OCI-LY1 (cell line): ENCODE measurements around the gene NDUFAF5.

ENCODE experiments used
- H2AFZ ChIP-seq: fragments of 200-600 bp; sonication (generic), shearing (Covaris generic); 2 replicates; pipeline ENCODE4 v1.6.0; 2014; ENCODE audit warnings: antibody characterized with exemption, mild to moderate bottlenecking, low read length
- H3F3A ChIP-seq: fragments of 200-600 bp; sonication (generic), shearing (Covaris generic); 2 replicates; pipeline ENCODE4 v1.6.0; 2014; ENCODE audit warnings: mild to moderate bottlenecking, antibody characterized with exemption, low read length, moderate library complexity; ENCODE audit not compliant: insufficient read depth
- H3K27ac ChIP-seq: fragments of 200-600 bp; sonication (generic); 2 replicates; pipeline ENCODE4 v1.5.1; 2014; ENCODE audit warnings: low read length, mixed run types, mild to moderate bottlenecking, low read depth; ENCODE audit not compliant: poor library complexity, severe bottlenecking
- H3K27me3 ChIP-seq: fragments of 200-600 bp; sonication (generic); 2 replicates; pipeline ENCODE4 v1.6.0; 2014; ENCODE audit warnings: antibody characterized with exemption, mild to moderate bottlenecking, low read length, moderate library complexity; ENCODE audit not compliant: insufficient read depth
- H3K36me3 ChIP-seq: fragments of 200-600 bp; sonication (generic); 2 replicates; pipeline ENCODE4 v1.6.1; 2014; ENCODE audit warnings: mild to moderate bottlenecking, antibody characterized with exemption, low read length, moderate library complexity, mixed read lengths; ENCODE audit not compliant: insufficient read depth
- H3K4me1 ChIP-seq: fragments of 200-600 bp; sonication (generic); 2 replicates; pipeline ENCODE4 v1.5.1; 2014; ENCODE audit warnings: mild to moderate bottlenecking, low read length, moderate library complexity; ENCODE audit not compliant: insufficient read depth, severe bottlenecking
- H3K4me2 ChIP-seq: fragments of 200-600 bp; sonication (generic), shearing (Covaris generic); 2 replicates; pipeline ENCODE4 v1.6.1; 2014; ENCODE audit warnings: low read length
- H3K4me3 ChIP-seq: fragments of 200-600 bp; sonication (generic); 2 replicates; pipeline ENCODE4 v1.5.1; 2014; ENCODE audit warnings: low read length, low read depth, mild to moderate bottlenecking, mixed read lengths; ENCODE audit not compliant: poor library complexity, severe bottlenecking
- H3K79me2 ChIP-seq: fragments of 200-600 bp; shearing (Covaris generic); 2 replicates; pipeline ENCODE4 v1.6.1; 2016; ENCODE audit warnings: mixed run types, low read length, mixed read lengths; ENCODE audit not compliant: insufficient read depth
- H3K9ac ChIP-seq: fragments of 200-600 bp; sonication (generic), shearing (Covaris generic); 2 replicates; pipeline ENCODE4 v1.6.1; 2014; ENCODE audit warnings: mild to moderate bottlenecking, low read length, mixed read lengths
- H3K9me2 ChIP-seq: fragments of 200-600 bp; sonication (generic), shearing (Covaris generic); 2 replicates; pipeline ENCODE4 v1.6.1; 2014; ENCODE audit warnings: low read depth, mild to moderate bottlenecking, low read length, mixed read lengths
- H3K9me3 ChIP-seq: fragments of 200-600 bp; shearing (Covaris generic); 2 replicates; pipeline ENCODE4 v1.6.1; 2014; ENCODE audit warnings: low read length, mixed read lengths
- H4K20me1 ChIP-seq: fragments of 200-600 bp; sonication (generic), shearing (Covaris generic); 2 replicates; pipeline ENCODE4 v1.6.0; 2016; ENCODE audit warnings: mild to moderate bottlenecking, low read length; ENCODE audit not compliant: insufficient read depth
- EZH2 ChIP-seq: fragments of 200-600 bp; sonication (generic), shearing (Covaris generic); IDR thresholded peaks from 2 replicates; pipeline ENCODE4 v1.8.0; 2017; ENCODE audit warnings: borderline replicate concordance, mixed run types, mild to moderate bottlenecking, antibody characterized with exemption, low read length, moderate library complexity, mixed read lengths
- TF ChIP-seq, protein P1 (sequence below): fragments of 200-600 bp; sonication (generic), shearing (Covaris generic); IDR thresholded peaks from 2 replicates; pipeline ENCODE4 v1.5.1; 2017; ENCODE audit warnings: mild to moderate bottlenecking, antibody characterized with exemption, low read length, moderate library complexity, mixed read lengths

NDUFAF5 gene

DNA sequence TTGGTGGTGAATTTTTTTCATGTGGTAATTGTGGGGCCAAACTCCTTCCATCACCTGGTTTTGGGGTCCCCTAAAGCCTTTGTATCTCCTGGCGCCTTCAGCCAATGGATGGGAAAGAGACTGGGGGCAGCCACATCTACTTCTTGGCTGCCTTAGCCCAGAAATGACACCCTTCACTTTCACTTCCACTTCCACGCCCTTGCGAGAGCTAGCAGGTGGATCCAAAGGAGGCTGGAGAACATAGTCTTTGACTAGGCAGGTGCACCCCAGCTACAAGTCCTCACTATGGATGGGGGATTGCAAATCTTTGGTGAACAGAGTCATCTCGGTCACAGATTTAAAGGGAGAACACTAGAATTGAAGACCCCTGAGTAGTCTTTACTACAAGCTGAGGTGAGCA, 70.8 kb downstream of the NDUFAF5 start:
- Histone ChIP-seq H3K27ac (no peak overlapping the region), H3K27me3 (no peaks in the 10 kb centered on the region), H3K9ac (no peak overlapping the region), H3K79me2 (no peaks in the 10 kb centered on the region), H3K4me2 (no peak overlapping the region), H3K9me3 (no peaks in the 10 kb centered on the region), H3K4me3 (no peak overlapping the region), H3K36me3 (no peaks in the 10 kb centered on the region), H4K20me1 (no peaks in the 10 kb centered on the region), H2AFZ (no peak overlapping the region), H3F3A (no peaks in the 10 kb centered on the region), H3K9me2 (no peaks in the 10 kb centered on the region), H3K4me1 (no peaks in the 10 kb centered on the region)
- TF ChIP-seq, protein P1, sequence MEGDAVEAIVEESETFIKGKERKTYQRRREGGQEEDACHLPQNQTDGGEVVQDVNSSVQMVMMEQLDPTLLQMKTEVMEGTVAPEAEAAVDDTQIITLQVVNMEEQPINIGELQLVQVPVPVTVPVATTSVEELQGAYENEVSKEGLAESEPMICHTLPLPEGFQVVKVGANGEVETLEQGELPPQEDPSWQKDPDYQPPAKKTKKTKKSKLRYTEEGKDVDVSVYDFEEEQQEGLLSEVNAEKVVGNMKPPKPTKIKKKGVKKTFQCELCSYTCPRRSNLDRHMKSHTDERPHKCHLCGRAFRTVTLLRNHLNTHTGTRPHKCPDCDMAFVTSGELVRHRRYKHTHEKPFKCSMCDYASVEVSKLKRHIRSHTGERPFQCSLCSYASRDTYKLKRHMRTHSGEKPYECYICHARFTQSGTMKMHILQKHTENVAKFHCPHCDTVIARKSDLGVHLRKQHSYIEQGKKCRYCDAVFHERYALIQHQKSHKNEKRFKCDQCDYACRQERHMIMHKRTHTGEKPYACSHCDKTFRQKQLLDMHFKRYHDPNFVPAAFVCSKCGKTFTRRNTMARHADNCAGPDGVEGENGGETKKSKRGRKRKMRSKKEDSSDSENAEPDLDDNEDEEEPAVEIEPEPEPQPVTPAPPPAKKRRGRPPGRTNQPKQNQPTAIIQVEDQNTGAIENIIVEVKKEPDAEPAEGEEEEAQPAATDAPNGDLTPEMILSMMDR = no peak
- TF ChIP-seq EZH2 = no peak

DNA sequence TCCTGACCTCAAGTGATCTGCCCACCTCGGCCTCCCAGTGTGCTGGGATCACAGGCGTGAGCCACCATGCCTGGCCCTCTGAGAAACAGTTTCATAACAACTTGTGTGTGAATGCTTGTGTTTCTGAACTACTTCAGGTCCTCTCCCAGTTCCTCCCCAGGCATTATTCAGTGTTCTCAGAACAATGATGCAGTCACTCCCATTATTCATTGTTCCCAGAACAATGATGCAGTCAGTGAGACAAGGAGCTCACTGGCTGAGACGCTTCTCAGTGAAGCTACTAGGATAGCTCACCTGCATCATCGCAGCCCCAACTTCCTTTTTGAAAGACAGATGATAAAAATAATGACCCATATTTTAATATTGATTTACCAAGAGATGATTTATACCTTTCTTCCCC, 71.5 kb downstream of the NDUFAF5 start:
- Histone ChIP-seq H3K4me2 (no peak overlapping the region), H3K4me3 (no peak overlapping the region), H3F3A (no peaks in the 10 kb centered on the region), H3K9me3 (no peaks in the 10 kb centered on the region), H3K27me3 (no peaks in the 10 kb centered on the region), H4K20me1 (no peaks in the 10 kb centered on the region), H3K79me2 (no peaks in the 10 kb centered on the region), H3K36me3 (no peaks in the 10 kb centered on the region), H2AFZ (no peak overlapping the region), H3K27ac (no peak overlapping the region), H3K9me2 (no peaks in the 10 kb centered on the region), H3K9ac (no peak overlapping the region), H3K4me1 (no peaks in the 10 kb centered on the region)
- TF ChIP-seq, protein P1 = no peak
- no peak for TF ChIP-seq EZH2

DNA sequence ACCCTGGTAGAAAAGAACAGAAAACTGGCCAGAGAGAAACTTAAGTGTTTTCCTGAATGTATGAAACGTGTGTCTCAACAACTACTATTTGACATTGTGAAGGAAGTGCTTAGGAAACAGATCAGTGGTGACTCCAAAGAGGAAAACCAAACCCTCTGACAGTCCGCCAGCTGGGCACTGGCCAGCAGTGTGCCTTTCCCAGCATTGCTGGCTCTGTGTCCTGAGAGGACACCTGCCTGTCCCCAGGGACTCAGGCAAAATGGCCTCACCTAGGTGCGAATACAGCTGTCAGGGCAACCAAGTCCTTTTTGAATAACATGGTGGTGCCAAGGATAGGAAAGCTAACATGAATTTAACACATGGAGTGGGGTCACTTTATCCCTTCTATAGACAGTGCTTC, 72.5 kb downstream of the NDUFAF5 start:
- no peaks in the 10 kb centered on the region for H3K9me2 ChIP-seq
- no peak overlapping the region for H3K27ac ChIP-seq
- H3K4me1 ChIP-seq = no peaks in the 10 kb centered on the region
- H3F3A ChIP-seq = no peaks in the 10 kb centered on the region
- H3K79me2 ChIP-seq = no peaks in the 10 kb centered on the region
- no peak overlapping the region for H3K9ac ChIP-seq
- no peaks in the 10 kb centered on the region for H4K20me1 ChIP-seq
- H3K4me2 ChIP-seq = no peak overlapping the region
- no peak overlapping the region for H3K4me3 ChIP-seq
- TF ChIP-seq, protein P1 = no peak
- no peaks in the 10 kb centered on the region for H3K36me3 ChIP-seq
- H3K27me3 ChIP-seq = no peaks in the 10 kb centered on the region
- no peak overlapping the region for H2AFZ ChIP-seq
- H3K9me3 ChIP-seq = no peaks in the 10 kb centered on the region
